ENCODE data around the gene SYNE4. TPM values are rescaled to one million over a fixed set of nuclear protein-coding genes. Genes with fewer than 3 reads are reported as not detected.

SYNE4 gene
- total and polyA plus RNA-seq, 2 donors (not counting 3 experiments of a cell fraction or from before 2014, with no cell fraction given), result 0.46 to 0.62 TPM

DNA sequence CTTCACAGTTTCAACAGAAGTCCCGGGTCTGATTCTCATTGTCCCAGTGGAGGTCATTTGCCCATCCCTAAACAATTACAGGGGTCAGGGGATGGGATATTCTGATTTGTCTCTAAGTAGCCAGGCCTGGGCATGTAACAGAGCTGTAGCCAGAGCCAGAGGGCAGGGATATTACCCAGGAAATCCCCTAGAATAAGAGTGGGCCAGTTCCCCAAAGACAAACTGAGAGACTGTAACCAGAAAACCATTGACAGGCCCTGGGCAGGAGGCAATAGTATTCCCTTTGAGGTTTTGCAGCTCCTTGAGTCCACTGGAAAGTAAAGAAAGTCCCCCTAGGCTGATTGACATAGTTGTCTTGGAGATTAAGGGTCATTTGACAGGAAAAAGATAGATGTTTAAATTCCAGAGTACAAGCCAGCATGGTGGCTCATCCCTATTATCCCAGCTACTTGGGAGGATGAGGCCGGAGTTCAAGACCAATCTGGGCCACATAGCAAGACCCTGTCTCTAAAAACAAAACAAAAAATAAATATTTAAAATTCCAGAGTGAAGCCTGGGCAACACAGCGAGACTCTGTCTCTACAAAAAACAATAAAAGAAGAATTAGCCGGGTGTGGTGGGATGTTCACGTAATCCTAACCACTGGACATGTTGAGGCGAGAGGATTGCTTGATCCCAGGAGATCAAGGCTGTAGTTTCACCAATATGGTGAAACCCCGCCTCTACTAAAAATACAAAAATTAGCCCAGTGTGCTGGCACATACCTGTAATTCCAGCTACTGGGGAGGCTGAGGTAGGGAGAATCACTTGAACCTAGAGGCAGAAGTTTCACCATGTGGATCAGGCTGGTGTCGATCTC is 15.5 kb downstream of the SYNE4 start:
- Histone ChIP-seq H3K9me1 (replicated peaks; ENCODE audit: control insufficient read depth, extremely low read depth, insufficient read depth, low read length) (no peaks in the 10 kb centered on the region), H3K79me2 (ENCODE audit: control insufficient read depth, insufficient read depth, low read length) (peaks cover 2% of the 10 kb centered on the region), H3K27me3 (ENCODE audit: control insufficient read depth in 2 of 2, insufficient read depth in 2 of 2, low read length in 2 of 2) (peaks cover 0 to 2% of the 10 kb centered on the region in 2 experiments), H3K27ac (ENCODE audit: insufficient read depth, low read depth, low read length) (no peak overlapping the region), H3K36me3 (ENCODE audit: control insufficient read depth in 2 of 2, extremely low read depth in 1 of 2, insufficient read depth in 2 of 2, low read length in 2 of 2) (no peaks in the 10 kb centered on the region), H3K4me1 (ENCODE audit: control insufficient read depth, extremely low read depth, insufficient read depth, low read length) (peaks cover 10% of the 10 kb centered on the region), H3K4me3 (replicated peaks in 1 of 3; ENCODE audit: insufficient read depth in 1 of 3, low read depth in 1 of 3, low read length in 3 of 3) (no peak overlapping the region), H3K9me3 (replicated peaks; ENCODE audit: control insufficient read depth, insufficient read depth, low read length) (no peaks in the 10 kb centered on the region), H3K9ac (replicated peaks; ENCODE audit: extremely low read depth, insufficient read depth, low read length) (no peak overlapping the region), H2AFZ (ENCODE audit: low read depth, low read length) (no peak overlapping the region), H4K20me1 (replicated peaks; ENCODE audit: control insufficient read depth, extremely low read depth, insufficient read depth, low read length) (no peaks in the 10 kb centered on the region), H3K4me2 (ENCODE audit: insufficient read depth, low read length) (no peak overlapping the region)
- peak; percentile 1 for TF ChIP-seq EZH2 (IDR thresholded peaks at IDR 0.05; ENCODE audit: borderline replicate concordance, low read depth, low read length, severe bottlenecking)
- TF ChIP-seq, protein P1, sequence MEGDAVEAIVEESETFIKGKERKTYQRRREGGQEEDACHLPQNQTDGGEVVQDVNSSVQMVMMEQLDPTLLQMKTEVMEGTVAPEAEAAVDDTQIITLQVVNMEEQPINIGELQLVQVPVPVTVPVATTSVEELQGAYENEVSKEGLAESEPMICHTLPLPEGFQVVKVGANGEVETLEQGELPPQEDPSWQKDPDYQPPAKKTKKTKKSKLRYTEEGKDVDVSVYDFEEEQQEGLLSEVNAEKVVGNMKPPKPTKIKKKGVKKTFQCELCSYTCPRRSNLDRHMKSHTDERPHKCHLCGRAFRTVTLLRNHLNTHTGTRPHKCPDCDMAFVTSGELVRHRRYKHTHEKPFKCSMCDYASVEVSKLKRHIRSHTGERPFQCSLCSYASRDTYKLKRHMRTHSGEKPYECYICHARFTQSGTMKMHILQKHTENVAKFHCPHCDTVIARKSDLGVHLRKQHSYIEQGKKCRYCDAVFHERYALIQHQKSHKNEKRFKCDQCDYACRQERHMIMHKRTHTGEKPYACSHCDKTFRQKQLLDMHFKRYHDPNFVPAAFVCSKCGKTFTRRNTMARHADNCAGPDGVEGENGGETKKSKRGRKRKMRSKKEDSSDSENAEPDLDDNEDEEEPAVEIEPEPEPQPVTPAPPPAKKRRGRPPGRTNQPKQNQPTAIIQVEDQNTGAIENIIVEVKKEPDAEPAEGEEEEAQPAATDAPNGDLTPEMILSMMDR (IDR thresholded peaks at IDR 0.05; ENCODE audit: extremely low read depth in 1 of 2, insufficient read depth in 1 of 2, low read depth in 1 of 2, low read length in 2 of 2), result no peak
- TF ChIP-seq GATA2 (IDR thresholded peaks at IDR 0.05; ENCODE audit: insufficient read depth, insufficient read length, low read depth, low read length), result no peak
- BruUV-seq (replicated peaks), result no TSS peak
- intact Hi-C loops (cut with micrococcal nuclease) (no loop called here), dilution Hi-C loops (cut with MboI; ENCODE audit: extremely low pct_ligation_motif_present, low sequenced_read_pairs) (no loop called here)
- DNase-seq (ENCODE audit: low read depth, low spot score), result no peak
- FAIRE-seq, result no peak
- ChIA-PET CTCF (interaction anchor here (1.3 to 1.9 kb wide), 4 partner anchors 17 to 61 kb away, joined by 3 to 6 read pairs (median 5); partner anchors contain the start of genes ALKBH6 and THAP8), POLR2A (no interaction called here)

Measured in endothelial cell of umbilical vein (primary cell).